K562 (cell line): ENCODE data around the gene ZNF350. TPM values are rescaled to one million over a fixed set of nuclear protein-coding genes. Genes with fewer than 3 reads are reported as not detected.
A peak's percentile ranks its signal among the peaks of the same experiment; 100 is the strongest.

Experiments used
- ATAC-seq: fragments of 200-7000 bp; cut with Tn5 transposase; 3 replicates; pipeline ENCODE4 v1.9.1; 2020; ENCODE audit warnings: moderate library complexity
- BruUV-seq: library from RNA; stranded (reverse); fragments of 400-500 nt; replicated peaks from 2 replicates; lab custom pipeline; 2021; lab: Mats Ljungman, UMichigan
- CTCF ChIA-PET: fragments of 300-600 bp; formaldehyde crosslinking; extraction: SDS; loops from one replicate; lab custom pipeline; 2021; ENCODE audit warnings: low intra/inter-chr PET ratio; lab: Yijun Ruan, JAX
- POLR2A ChIA-PET: fragments of 300-600, 350-650 bp; sonication (Branson Sonifier 250); formaldehyde crosslinking; extraction: SDS; loops from one replicate; lab custom pipeline; 2021; ENCODE audit warnings: antibody characterized with exemption, inconsistent platforms; lab: Yijun Ruan, JAX
- DNase-seq, 4 experiments: peaks; one replicate each; pipeline versions ENCODE4 v3.0.0 to v3.0.0-alpha.2; 2011 to 2018; ENCODE audit warnings: low spot score in 3 of 4, mixed read lengths in 3 of 4; ENCODE audit errors: extremely low read depth in 1 of 4
- FAIRE-seq: peaks from 2 replicates; lab custom pipeline; 2011; peaks lifted over from hg19 to GRCh38; lab: Jason Lieb, UNC
- H2AFZ ChIP-seq: 2 replicates; pipeline ENCODE4 v1.6.0; 2011; ENCODE audit warnings: low read depth, low read length, control low read depth, inconsistent platforms
- H3K27ac ChIP-seq: fragments of 200-600 bp; 3 replicates; pipeline ENCODE4 v1.8.0; 2011; ENCODE audit warnings: low read depth, mild to moderate bottlenecking, control low read depth, inconsistent platforms, low read length, moderate library complexity, mixed read lengths; ENCODE audit errors: extremely low read depth
- H3K27me3 ChIP-seq, 2 experiments: fragments of 300-600 bp in 1 of 2; 2 replicates in 1 of 2; 3 replicates in 1 of 2; pipeline versions ENCODE4 v1.6.0 to v1.8.0; 2011; ENCODE audit warnings: inconsistent platforms in 2 of 2, low read length in 2 of 2, mild to moderate bottlenecking in 1 of 2, mixed read lengths in 1 of 2, moderate library complexity in 1 of 2; ENCODE audit not compliant: control insufficient read depth in 2 of 2, insufficient read depth in 2 of 2
- H3K36me3 ChIP-seq: fragments of 300-600 bp; 3 replicates; pipeline ENCODE4 v1.8.0; 2011; ENCODE audit warnings: mild to moderate bottlenecking, low read length, inconsistent platforms; ENCODE audit not compliant: control insufficient read depth, insufficient read depth
- H3K4me1 ChIP-seq, 2 experiments: fragments of 200-600 bp in 1 of 2; replicated peaks in 1 of 2; 2 replicates in 1 of 2; 3 replicates in 1 of 2; pipeline versions ENCODE4 v1.5.1 to v1.8.0; 2011; ENCODE audit warnings: inconsistent platforms in 2 of 2, low read length in 2 of 2, mild to moderate bottlenecking in 1 of 2, mixed read lengths in 1 of 2, moderate library complexity in 1 of 2; ENCODE audit not compliant: control insufficient read depth in 2 of 2, insufficient read depth in 2 of 2
- H3K4me2 ChIP-seq: 2 replicates; pipeline ENCODE4 v1.6.1; 2011; ENCODE audit warnings: low read length, control low read depth, inconsistent platforms, mixed read lengths; ENCODE audit not compliant: insufficient read depth
- H3K4me3 ChIP-seq: fragments of 200-600 bp; sonication (generic), shearing (Covaris generic); 2 replicates; pipeline ENCODE4 v1.5.1; 2016; ENCODE audit warnings: control low read depth, inconsistent platforms
- H3K79me2 ChIP-seq: fragments of 200-600 bp; 3 replicates; pipeline ENCODE4 v1.8.0; 2011; ENCODE audit warnings: low read length, inconsistent platforms; ENCODE audit not compliant: control insufficient read depth, insufficient read depth
- H3K9ac ChIP-seq, 2 experiments: 2 replicates each; pipeline versions ENCODE4 v1.6.0 to v1.6.1; 2011; ENCODE audit warnings: low read depth in 2 of 2, low read length in 2 of 2, control low read depth in 1 of 2, inconsistent platforms in 1 of 2, mild to moderate bottlenecking in 1 of 2, mixed read lengths in 1 of 2; ENCODE audit not compliant: insufficient read depth in 1 of 2
- H3K9me1 ChIP-seq: one replicate; pipeline ENCODE4 v1.6.0; 2011; ENCODE audit warnings: inconsistent platforms, mild to moderate bottlenecking, low read length, moderate library complexity; ENCODE audit not compliant: control insufficient read depth, insufficient read depth
- H3K9me3 ChIP-seq: replicated peaks from 2 replicates; pipeline ENCODE4 v1.5.1; 2011; ENCODE audit warnings: low read depth, low read length, inconsistent platforms; ENCODE audit not compliant: control insufficient read depth, insufficient read depth
- H4K20me1 ChIP-seq: replicated peaks from 2 replicates; pipeline ENCODE4 v1.6.1; 2011; ENCODE audit warnings: low read length, inconsistent platforms, mixed read lengths; ENCODE audit not compliant: control insufficient read depth, insufficient read depth
- BCOR ChIP-seq: fragments of 450-650 bp; IDR thresholded peaks from 2 replicates; pipeline ENCODE4 v1.6.1; 2016
- CEBPB ChIP-seq: fragments of 450-650 bp; IDR thresholded peaks from 2 replicates; pipeline ENCODE4 v1.6.1; 2016; ENCODE audit warnings: missing genetic modification characterization, missing compliant biosample characterization
- DACH1 ChIP-seq: fragments of 450-650 bp; IDR thresholded peaks from 2 replicates; pipeline ENCODE4 v1.6.1; 2018; ENCODE audit not compliant: partially characterized antibody
- GATA2 ChIP-seq: sonication (generic); formaldehyde crosslinking; IDR thresholded peaks from 2 replicates; pipeline ENCODE4 v1.4.0; 2020; ENCODE audit warnings: mild to moderate bottlenecking, missing genetic modification reagents
- GATAD2A ChIP-seq: fragments of 450-650 bp; IDR thresholded peaks from 2 replicates; pipeline ENCODE4 v1.6.1; 2017
- GATAD2B ChIP-seq: fragments of 450-650 bp; IDR thresholded peaks from 2 replicates; pipeline ENCODE4 v1.6.1; 2017; ENCODE audit warnings: mild to moderate bottlenecking, borderline replicate concordance
- MTA1 ChIP-seq: fragments of 450-650 bp; IDR thresholded peaks from 2 replicates; pipeline ENCODE4 v1.6.1; 2017; ENCODE audit warnings: borderline replicate concordance
- MTA2 ChIP-seq: fragments of 450-650 bp; IDR thresholded peaks from 2 replicates; pipeline ENCODE4 v1.6.1; 2016; ENCODE audit warnings: low read depth
- RBBP5 ChIP-seq: fragments of 200-600 bp; sonication (generic); IDR thresholded peaks from 2 replicates; pipeline ENCODE4 v1.6.1; 2012; ENCODE audit warnings: borderline replicate concordance, mild to moderate bottlenecking, low read length, control low read depth, inconsistent platforms; ENCODE audit not compliant: insufficient read depth, poor library complexity, severe bottlenecking
- ZBTB2 ChIP-seq: fragments of 450-650 bp; IDR thresholded peaks from 2 replicates; pipeline ENCODE4 v1.6.1; 2016; ENCODE audit warnings: antibody characterized with exemption
- ZEB2 ChIP-seq: fragments of 450-650 bp; IDR thresholded peaks from 2 replicates; pipeline ENCODE4 v1.6.1; 2016
- ZFX ChIP-seq: sonication (generic); formaldehyde crosslinking; IDR thresholded peaks from 2 replicates; pipeline ENCODE4 v1.8.0; 2022; ENCODE audit warnings: mild to moderate bottlenecking, missing genetic modification reagents, moderate library complexity
- ZHX1 ChIP-seq: fragments of 150-350 bp; conservative IDR thresholded peaks from 2 replicates; pipeline ENCODE4 v1.6.1; 2014; ENCODE audit warnings: low read length
- ZNF354B ChIP-seq: fragments of 250-450 bp; sonication (Bioruptor Pico); IDR thresholded peaks from 2 replicates; pipeline ENCODE4 v1.4.0; 2020
- WGBS: fragments of 100-300 bp; shearing (Covaris generic); methylation state at CpG from one replicate; pipeline ENCODE4 v1.1.6; 2016; ENCODE audit warnings: low coverage, mixed read lengths; ENCODE audit not compliant: insufficient coverage; ENCODE audit errors: missing lambda C conversion rate; 5-methylcytosine and 5-hydroxymethylcytosine counted together
- in situ Hi-C: fragments of 300-500 bp; cut with MboI; formaldehyde crosslinking; loops from 4 replicates; pipeline ENCODE4 v1.15.0; 2018; ENCODE audit warnings: inconsistent platforms, mixed read lengths
- intact Hi-C: fragments of 100-400 bp; cut with micrococcal nuclease; formaldehyde crosslinking; loops from 2 replicates; pipeline ENCODE4 v1.14.2; 2022
- polyA plus RNA-seq, 8 experiments: library from polyadenylated mRNA; depleted of rRNA in 4 of 8; stranded (reverse) in 5 of 8; unstranded in 3 of 8; fragments of >200 nt; fragmentation: Nextera tagmentation in 2 of 8; fragmentation: Illumina TruSeq in 1 of 8; extraction: Ambion mirVana in 2 of 8; extraction: Trizol in 1 of 8; gene quantifications; 2 replicates each; pipeline versions ENCODE4 v1.2.1 to v1.2.3, GENCODE V29; 2011 to 2014; ENCODE audit warnings: inconsistent platforms in 1 of 8, missing spikeins in 1 of 8
- total RNA-seq, 7 experiments: library from RNA; depleted of rRNA in 6 of 7; stranded (reverse); fragments of >200 nt in 6 of 7; fragmentation: Illumina TruSeq in 2 of 7; extraction: Trizol in 2 of 7; gene quantifications; 2 replicates each; pipeline versions ENCODE4 v1.2.1 to v1.2.3, GENCODE V29; 2011 to 2021; ENCODE audit warnings: low replicate concordance in 1 of 7

The ZNF350 gene
- total and polyA plus RNA-seq, 9 of the 15 experiments (the other 6 are each of a cell fraction or from before 2014, with no cell fraction given), result 1.7 to 4.8 (median 2.9) TPM

GRCh38 chr19:51927859-51928258, 58.8 kb downstream of the ZNF350 start:
- peak overlapping the region; percentile 82 for H3K27ac ChIP-seq

More at GRCh38 chr19:51927859-51928258, 58.8 kb downstream of the ZNF350 start:
- no peak for DNase-seq
- WGBS, result 54% methylated on average over 13 of the region's 13 CpGs
- no peaks in the 10 kb centered on the region for H3K36me3 ChIP-seq
- TF ChIP-seq ZNF354B (no peak), MTA2 (0 out of 2 replicates have a peak, but pooled peaks have one; percentile 22), DACH1 (peak; percentile 99), CEBPB (tag) (peak; percentile 73), ZEB2 (0 out of 2 replicates have a peak, but pooled peaks have one; percentile 20), GATAD2A (peak; percentile 55; the same call in 1 of the 2 replicates), ZHX1 (no peak), RBBP5 (no peak), GATAD2B (peak; percentile 99), ZBTB2 (peak; percentile 84; the same call in 1 of the 2 replicates), BCOR (peak; percentile 74; the same call in 1 of the 2 replicates), ZFX (CRISPR knock-in tag) (0 out of 2 replicates have a peak, but pooled peaks have one; percentile 3), GATA2 (CRISPR knock-in tag) (peak; percentile 90), MTA1 (peak; percentile 87)
- in situ Hi-C loops, result no loop called here
- TSS peak; percentile 47 for BruUV-seq
- peaks cover 12% of the 10 kb centered on the region for H3K9me3 ChIP-seq
- H3K4me1 ChIP-seq, result no peaks in the 10 kb centered on the region; a peak in 2 of 5 replicates
- peak overlapping the region; percentile 91 for H3K4me2 ChIP-seq
- no peaks in the 10 kb centered on the region for H4K20me1 ChIP-seq
- no peaks in the 10 kb centered on the region for H3K9me1 ChIP-seq
- peak overlapping the region; percentile 83 to 84 for H3K9ac ChIP-seq
- no peak; the same call in 2 of the 3 replicates for ATAC-seq
- FAIRE-seq, result no peak
- POLR2A ChIA-PET, result interaction anchor here (0.7 kb wide), 2 partner anchors 17 to 1407 kb away, joined by 3 read pairs; no protein-coding TSS in a partner anchor
- CTCF ChIA-PET, result interaction anchor here (0.6 kb wide), 1 partner anchor 166 kb away, joined by 3 read pairs; no protein-coding TSS in a partner anchor
- H3K27me3 ChIP-seq, result no peaks in the 10 kb centered on the region
- H3K4me3 ChIP-seq, result peak overlapping the region; percentile 68
- intact Hi-C loops, result no loop called here
- H3K79me2 ChIP-seq, result peaks cover 11% of the 10 kb centered on the region; the same call in 2 of the 3 replicates
- H2AFZ ChIP-seq, result peak overlapping the region; percentile 98
